GM12878 (cell line): ENCODE measurements around the gene CLEC16A. TPM values are rescaled to one million over a fixed set of nuclear protein-coding genes. Genes with fewer than 3 reads are reported as not detected.
A peak's percentile ranks its signal among the peaks of the same experiment; 100 is the strongest.

Experiments used
- EP300 ChIP-seq, 2 experiments: fragments of 150-350 bp in 1 of 2; IDR thresholded peaks; 2 replicates each; pipeline ENCODE4 v1.6.1; 2011 to 2012; ENCODE audit warnings: low read depth in 2 of 2, low read length in 2 of 2, borderline replicate concordance in 1 of 2, improper control_type of control experiment in 1 of 2, inconsistent platforms in 1 of 2; ENCODE audit not compliant: control insufficient read depth in 1 of 2
- FOXK2 ChIP-seq: fragments of 450-650 bp; IDR thresholded peaks from 2 replicates; pipeline ENCODE4 v1.6.1; 2017; ENCODE audit warnings: mild to moderate bottlenecking, moderate library complexity
- HCFC1 ChIP-seq: fragments of 150-350 bp; IDR thresholded peaks from 2 replicates; pipeline ENCODE4 v1.6.1; 2014; ENCODE audit warnings: low read length
- IRF4 ChIP-seq: IDR thresholded peaks from 2 replicates; pipeline ENCODE4 v1.6.1; 2011; ENCODE audit warnings: low read depth, low read length
- MXI1 ChIP-seq: fragments of 150-350 bp; IDR thresholded peaks from 2 replicates; pipeline ENCODE4 v1.6.1; 2011; ENCODE audit warnings: low read depth, mild to moderate bottlenecking, inconsistent platforms, low read length, improper control_type of control experiment
- NFYA ChIP-seq: IDR thresholded peaks from 2 replicates; pipeline ENCODE4 v1.6.1; 2011; ENCODE audit warnings: low read depth, mild to moderate bottlenecking, low read length, improper control_type of control experiment, borderline replicate concordance
- NR2F1 ChIP-seq: fragments of 450-650 bp; conservative IDR thresholded peaks from 2 replicates; pipeline ENCODE4 v1.6.1; 2017; ENCODE audit warnings: mild to moderate bottlenecking
- POLR2A ChIP-seq: IDR thresholded peaks from 2 replicates; pipeline ENCODE4 v1.6.1; 2011; ENCODE audit warnings: low read depth, mild to moderate bottlenecking, low read length
- RAD51 ChIP-seq: fragments of 450-650 bp; IDR thresholded peaks from 2 replicates; pipeline ENCODE4 v1.6.1; 2016; ENCODE audit warnings: moderate library complexity, mild to moderate bottlenecking, inconsistent platforms
- RBBP5 ChIP-seq: fragments of 200-600 bp; sonication (generic); conservative IDR thresholded peaks from 2 replicates; pipeline ENCODE4 v1.6.1; 2016
- RFX5 ChIP-seq: IDR thresholded peaks from 2 replicates; pipeline ENCODE4 v1.6.1; 2011; ENCODE audit warnings: low read depth, low read length, improper control_type of control experiment
- SMAD1 ChIP-seq: fragments of 450-650 bp; IDR thresholded peaks from 2 replicates; pipeline ENCODE4 v1.6.1; 2018; ENCODE audit warnings: mild to moderate bottlenecking, low read depth; ENCODE audit not compliant: partially characterized antibody
- ZNF207 ChIP-seq: fragments of 450-650 bp; IDR thresholded peaks from 2 replicates; pipeline ENCODE4 v1.6.1; 2014; ENCODE audit warnings: antibody characterized with exemption, mild to moderate bottlenecking, borderline replicate concordance
- ZNF622 ChIP-seq: fragments of 450-650 bp; IDR thresholded peaks from 2 replicates; pipeline ENCODE4 v1.6.1; 2017; ENCODE audit warnings: mild to moderate bottlenecking, inconsistent platforms
- polyA plus RNA-seq, 11 experiments: library from polyadenylated mRNA; depleted of rRNA in 4 of 11; unstranded in 6 of 11; stranded (reverse) in 5 of 11; fragments of >200 nt; fragmentation: Nextera tagmentation in 4 of 11; fragmentation: Illumina TruSeq in 1 of 11; extraction: Ambion mirVana in 4 of 11; extraction: Trizol in 1 of 11; gene quantifications; 1 replicate in 1 of 11; 2 replicates in 10 of 11; pipeline versions ENCODE4 v1.2.1 to v1.2.3, GENCODE V29; 2011 to 2016; ENCODE audit warnings: inconsistent platforms in 2 of 11, missing spikeins in 2 of 11, low read depth in 1 of 11
- total RNA-seq, 4 experiments: library from RNA; depleted of rRNA in 3 of 4; stranded (reverse); fragments of >200 nt in 3 of 4; fragmentation: Illumina TruSeq in 1 of 4; extraction: Trizol in 1 of 4; gene quantifications; 2 replicates each; pipeline versions ENCODE4 v1.2.1 to v1.2.3, GENCODE V29; 2013 to 2021
- TF ChIP-seq, protein P1 (sequence below): fragments of 450-650 bp; IDR thresholded peaks from 2 replicates; pipeline ENCODE4 v1.6.1; 2017; ENCODE audit warnings: mild to moderate bottlenecking, moderate library complexity
- TF ChIP-seq, protein P2 (sequence below): fragments of 450-650 bp; formaldehyde crosslinking; IDR thresholded peaks from 2 replicates; pipeline ENCODE4 v1.4.0; 2020; ENCODE audit warnings: mild to moderate bottlenecking, moderate library complexity
- TF ChIP-seq, protein P3 (sequence below): fragments of 450-650 bp; IDR thresholded peaks from 2 replicates; pipeline ENCODE4 v1.6.1; 2018; ENCODE audit warnings: borderline replicate concordance, mild to moderate bottlenecking; ENCODE audit not compliant: partially characterized antibody
- TF ChIP-seq, protein P4 (sequence below): fragments of 450-650 bp; conservative IDR thresholded peaks from 2 replicates; pipeline ENCODE4 v1.6.1; 2017; ENCODE audit warnings: mild to moderate bottlenecking, moderate library complexity

Gene CLEC16A
- total and polyA plus RNA-seq, 10 of the 15 experiments (the other 5 are each of a cell fraction or from before 2014, with no cell fraction given): 1.5 to 28.8 (median 19.2) TPM

DNA sequence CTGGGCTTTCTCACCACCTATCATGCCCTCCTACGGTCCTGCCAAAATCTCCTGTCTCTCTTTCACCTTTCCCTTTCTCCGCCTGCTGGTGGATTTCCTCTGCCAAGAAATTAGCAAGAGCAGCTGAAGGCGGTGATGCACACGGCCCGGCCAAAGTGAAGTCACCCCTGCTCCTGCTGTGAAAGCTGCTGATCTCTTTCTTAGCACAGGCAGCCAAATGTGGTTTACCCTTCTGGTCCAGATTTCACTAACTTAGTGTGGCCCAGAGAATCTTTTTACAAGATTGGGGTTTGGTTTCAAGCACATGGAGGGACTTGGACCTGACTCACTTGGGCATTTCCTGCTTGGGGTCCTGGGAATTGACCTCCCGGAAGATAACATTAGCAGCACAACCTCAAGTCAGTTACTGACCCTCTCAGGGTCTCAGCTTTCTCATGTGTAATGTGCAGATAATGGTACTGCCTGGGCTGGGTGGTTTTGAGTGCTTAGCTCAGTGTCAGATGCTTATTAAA is 155.9 kb downstream of the CLEC16A start (continued):
- TF ChIP-seq, protein P1, sequence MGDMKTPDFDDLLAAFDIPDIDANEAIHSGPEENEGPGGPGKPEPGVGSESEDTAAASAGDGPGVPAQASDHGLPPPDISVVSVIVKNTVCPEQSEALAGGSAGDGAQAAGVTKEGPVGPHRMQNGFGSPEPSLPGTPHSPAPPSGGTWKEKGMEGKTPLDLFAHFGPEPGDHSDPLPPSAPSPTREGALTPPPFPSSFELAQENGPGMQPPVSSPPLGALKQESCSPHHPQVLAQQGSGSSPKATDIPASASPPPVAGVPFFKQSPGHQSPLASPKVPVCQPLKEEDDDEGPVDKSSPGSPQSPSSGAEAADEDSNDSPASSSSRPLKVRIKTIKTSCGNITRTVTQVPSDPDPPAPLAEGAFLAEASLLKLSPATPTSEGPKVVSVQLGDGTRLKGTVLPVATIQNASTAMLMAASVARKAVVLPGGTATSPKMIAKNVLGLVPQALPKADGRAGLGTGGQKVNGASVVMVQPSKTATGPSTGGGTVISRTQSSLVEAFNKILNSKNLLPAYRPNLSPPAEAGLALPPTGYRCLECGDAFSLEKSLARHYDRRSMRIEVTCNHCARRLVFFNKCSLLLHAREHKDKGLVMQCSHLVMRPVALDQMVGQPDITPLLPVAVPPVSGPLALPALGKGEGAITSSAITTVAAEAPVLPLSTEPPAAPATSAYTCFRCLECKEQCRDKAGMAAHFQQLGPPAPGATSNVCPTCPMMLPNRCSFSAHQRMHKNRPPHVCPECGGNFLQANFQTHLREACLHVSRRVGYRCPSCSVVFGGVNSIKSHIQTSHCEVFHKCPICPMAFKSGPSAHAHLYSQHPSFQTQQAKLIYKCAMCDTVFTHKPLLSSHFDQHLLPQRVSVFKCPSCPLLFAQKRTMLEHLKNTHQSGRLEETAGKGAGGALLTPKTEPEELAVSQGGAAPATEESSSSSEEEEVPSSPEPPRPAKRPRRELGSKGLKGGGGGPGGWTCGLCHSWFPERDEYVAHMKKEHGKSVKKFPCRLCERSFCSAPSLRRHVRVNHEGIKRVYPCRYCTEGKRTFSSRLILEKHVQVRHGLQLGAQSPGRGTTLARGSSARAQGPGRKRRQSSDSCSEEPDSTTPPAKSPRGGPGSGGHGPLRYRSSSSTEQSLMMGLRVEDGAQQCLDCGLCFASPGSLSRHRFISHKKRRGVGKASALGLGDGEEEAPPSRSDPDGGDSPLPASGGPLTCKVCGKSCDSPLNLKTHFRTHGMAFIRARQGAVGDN: peak; percentile 90
- TF ChIP-seq MXI1 (no peak), RBBP5 (no peak), NFYA (no peak), EP300 (IDR thresholded peaks at IDR 0.05; ENCODE audit: borderline replicate concordance in 1 of 2, control insufficient read depth in 1 of 2, low read depth in 2 of 2, low read length in 2 of 2) (peak in 1 of 2 experiments; percentile 39; a peak in 1 of 4 replicates), ZNF622 (no peak), NR2F1 (peak; percentile 93), ZNF207 (no peak), FOXK2 (no peak), HCFC1 (no peak), IRF4 (no peak; the same call in 1 of the 2 replicates), SMAD1 (no peak), RAD51 (no peak), POLR2A (no peak), RFX5 (no peak)
- TF ChIP-seq, protein P2, sequence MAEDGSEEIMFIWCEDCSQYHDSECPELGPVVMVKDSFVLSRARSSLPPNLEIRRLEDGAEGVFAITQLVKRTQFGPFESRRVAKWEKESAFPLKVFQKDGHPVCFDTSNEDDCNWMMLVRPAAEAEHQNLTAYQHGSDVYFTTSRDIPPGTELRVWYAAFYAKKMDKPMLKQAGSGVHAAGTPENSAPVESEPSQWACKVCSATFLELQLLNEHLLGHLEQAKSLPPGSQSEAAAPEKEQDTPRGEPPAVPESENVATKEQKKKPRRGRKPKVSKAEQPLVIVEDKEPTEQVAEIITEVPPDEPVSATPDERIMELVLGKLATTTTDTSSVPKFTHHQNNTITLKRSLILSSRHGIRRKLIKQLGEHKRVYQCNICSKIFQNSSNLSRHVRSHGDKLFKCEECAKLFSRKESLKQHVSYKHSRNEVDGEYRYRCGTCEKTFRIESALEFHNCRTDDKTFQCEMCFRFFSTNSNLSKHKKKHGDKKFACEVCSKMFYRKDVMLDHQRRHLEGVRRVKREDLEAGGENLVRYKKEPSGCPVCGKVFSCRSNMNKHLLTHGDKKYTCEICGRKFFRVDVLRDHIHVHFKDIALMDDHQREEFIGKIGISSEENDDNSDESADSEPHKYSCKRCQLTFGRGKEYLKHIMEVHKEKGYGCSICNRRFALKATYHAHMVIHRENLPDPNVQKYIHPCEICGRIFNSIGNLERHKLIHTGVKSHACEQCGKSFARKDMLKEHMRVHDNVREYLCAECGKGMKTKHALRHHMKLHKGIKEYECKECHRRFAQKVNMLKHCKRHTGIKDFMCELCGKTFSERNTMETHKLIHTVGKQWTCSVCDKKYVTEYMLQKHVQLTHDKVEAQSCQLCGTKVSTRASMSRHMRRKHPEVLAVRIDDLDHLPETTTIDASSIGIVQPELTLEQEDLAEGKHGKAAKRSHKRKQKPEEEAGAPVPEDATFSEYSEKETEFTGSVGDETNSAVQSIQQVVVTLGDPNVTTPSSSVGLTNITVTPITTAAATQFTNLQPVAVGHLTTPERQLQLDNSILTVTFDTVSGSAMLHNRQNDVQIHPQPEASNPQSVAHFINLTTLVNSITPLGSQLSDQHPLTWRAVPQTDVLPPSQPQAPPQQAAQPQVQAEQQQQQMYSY (CRISPR knock-in tag): no peak
- TF ChIP-seq, protein P3, sequence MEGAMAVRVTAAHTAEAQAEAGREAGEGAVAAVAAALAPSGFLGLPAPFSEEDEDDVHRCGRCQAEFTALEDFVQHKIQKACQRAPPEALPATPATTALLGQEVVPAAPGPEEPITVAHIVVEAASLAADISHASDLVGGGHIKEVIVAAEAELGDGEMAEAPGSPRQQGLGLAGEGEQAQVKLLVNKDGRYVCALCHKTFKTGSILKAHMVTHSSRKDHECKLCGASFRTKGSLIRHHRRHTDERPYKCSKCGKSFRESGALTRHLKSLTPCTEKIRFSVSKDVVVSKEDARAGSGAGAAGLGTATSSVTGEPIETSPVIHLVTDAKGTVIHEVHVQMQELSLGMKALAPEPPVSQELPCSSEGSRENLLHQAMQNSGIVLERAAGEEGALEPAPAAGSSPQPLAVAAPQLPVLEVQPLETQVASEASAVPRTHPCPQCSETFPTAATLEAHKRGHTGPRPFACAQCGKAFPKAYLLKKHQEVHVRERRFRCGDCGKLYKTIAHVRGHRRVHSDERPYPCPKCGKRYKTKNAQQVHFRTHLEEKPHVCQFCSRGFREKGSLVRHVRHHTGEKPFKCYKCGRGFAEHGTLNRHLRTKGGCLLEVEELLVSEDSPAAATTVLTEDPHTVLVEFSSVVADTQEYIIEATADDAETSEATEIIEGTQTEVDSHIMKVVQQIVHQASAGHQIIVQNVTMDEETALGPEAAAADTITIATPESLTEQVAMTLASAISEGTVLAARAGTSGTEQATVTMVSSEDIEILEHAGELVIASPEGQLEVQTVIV: no peak
- TF ChIP-seq, protein P4, sequence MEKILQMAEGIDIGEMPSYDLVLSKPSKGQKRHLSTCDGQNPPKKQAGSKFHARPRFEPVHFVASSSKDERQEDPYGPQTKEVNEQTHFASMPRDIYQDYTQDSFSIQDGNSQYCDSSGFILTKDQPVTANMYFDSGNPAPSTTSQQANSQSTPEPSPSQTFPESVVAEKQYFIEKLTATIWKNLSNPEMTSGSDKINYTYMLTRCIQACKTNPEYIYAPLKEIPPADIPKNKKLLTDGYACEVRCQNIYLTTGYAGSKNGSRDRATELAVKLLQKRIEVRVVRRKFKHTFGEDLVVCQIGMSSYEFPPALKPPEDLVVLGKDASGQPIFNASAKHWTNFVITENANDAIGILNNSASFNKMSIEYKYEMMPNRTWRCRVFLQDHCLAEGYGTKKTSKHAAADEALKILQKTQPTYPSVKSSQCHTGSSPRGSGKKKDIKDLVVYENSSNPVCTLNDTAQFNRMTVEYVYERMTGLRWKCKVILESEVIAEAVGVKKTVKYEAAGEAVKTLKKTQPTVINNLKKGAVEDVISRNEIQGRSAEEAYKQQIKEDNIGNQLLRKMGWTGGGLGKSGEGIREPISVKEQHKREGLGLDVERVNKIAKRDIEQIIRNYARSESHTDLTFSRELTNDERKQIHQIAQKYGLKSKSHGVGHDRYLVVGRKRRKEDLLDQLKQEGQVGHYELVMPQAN: no peak
